LNCAP (cell line): ENCODE measurements around the gene ISYNA1.

Experiments
- CTCF ChIP-seq: fragments of 450-650 bp; IDR thresholded peaks from 2 replicates; pipeline ENCODE4 v1.5.1; 2017; ENCODE audit warnings: mild to moderate bottlenecking

ISYNA1 gene

GRCh38 chr19:18435842-18436670 is 1.9 kb downstream of the ISYNA1 start:
- no peak for TF ChIP-seq CTCF

- TF ChIP-seq CTCF = no peak
Observed at GRCh38 chr19:18435178-18435841, 2.6 kb downstream of the ISYNA1 start.

- TF ChIP-seq CTCF = no peak
Observed at GRCh38 chr19:18434411-18435175, 3.3 kb downstream of the ISYNA1 start.

GRCh38 chr19:18433735-18434398 is 4.1 kb downstream of the ISYNA1 start:
- no peak for TF ChIP-seq CTCF

- no peak for TF ChIP-seq CTCF
Observed at GRCh38 chr19:18433015-18433691, 4.8 kb downstream of the ISYNA1 start.

GRCh38 chr19:18432275-18433014 is 5.5 kb downstream of the ISYNA1 start:
- no peak for TF ChIP-seq CTCF
